Measurements from ENCODE around the gene TDRD15.

TDRD15 gene

GRCh38 chr2:21162615-21162878, 38.8 kb downstream of the TDRD15 start:
- CTCF ChIA-PET = no interaction called here
- Histone ChIP-seq H3K27ac (ENCODE audit: extremely low read depth, low read depth, low read length) (no peak overlapping the region), H3K4me1 (ENCODE audit: control insufficient read depth, insufficient read depth, low read length) (no peaks in the 10 kb centered on the region), H3K36me3 (ENCODE audit: control insufficient read depth in 2 of 2, insufficient read depth in 1 of 2, low read length in 2 of 2) (no peaks in the 10 kb centered on the region), H3K4me3 (ENCODE audit: low read depth, low read length) (no peak overlapping the region), H3K9me3 (ENCODE audit: control insufficient read depth, insufficient read depth, low read depth, low read length) (no peaks in the 10 kb centered on the region)
- POLR2A ChIA-PET = no interaction called here
- TF ChIP-seq ZNF2 (tag by site-specific recombination; IDR thresholded peaks at IDR 0.05) (no peak), INSM2 (tag by site-specific recombination; IDR thresholded peaks at IDR 0.05) (no peak), ZNF398 (tag by site-specific recombination; IDR thresholded peaks at IDR 0.05) (no peak), ZSCAN23 (tag by site-specific recombination; IDR thresholded peaks at IDR 0.05) (no peak), ZNF114 (tag by site-specific recombination; IDR thresholded peaks at IDR 0.05) (no peak), ZNF112 (tag by site-specific recombination; IDR thresholded peaks at IDR 0.05) (no peak), ZNF549 (tag by site-specific recombination; IDR thresholded peaks at IDR 0.05) (no peak), ZNF239 (tag by site-specific recombination; IDR thresholded peaks at IDR 0.05) (no peak), ZNF837 (tag by site-specific recombination; IDR thresholded peaks at IDR 0.05) (no peak), ZNF670 (tag by site-specific recombination; IDR thresholded peaks at IDR 0.05; ENCODE audit: low read depth) (no peak), ZNF510 (tag by site-specific recombination; IDR thresholded peaks at IDR 0.05; ENCODE audit: insufficient replicate concordance) (no peak)

GRCh38 chr2:21163213-21163612, 39.4 kb downstream of the TDRD15 start:
- Histone ChIP-seq H3K9me3 (ENCODE audit: control insufficient read depth, insufficient read depth, low read depth, low read length) (no peaks in the 10 kb centered on the region), H3K4me3 (ENCODE audit: low read depth, low read length) (no peak overlapping the region), H3K36me3 (ENCODE audit: control insufficient read depth in 2 of 2, insufficient read depth in 1 of 2, low read length in 2 of 2) (no peaks in the 10 kb centered on the region), H3K4me1 (ENCODE audit: control insufficient read depth, insufficient read depth, low read length) (no peaks in the 10 kb centered on the region), H3K27ac (ENCODE audit: extremely low read depth, low read depth, low read length) (no peak overlapping the region)
- CTCF ChIA-PET = no interaction called here
- POLR2A ChIA-PET = no interaction called here
- no peak for TF ChIP-seq ZSCAN5A (tag by site-specific recombination; IDR thresholded peaks at IDR 0.05)
- no peak for TF ChIP-seq ZNF488 (tag by site-specific recombination; IDR thresholded peaks at IDR 0.05)
- TF ChIP-seq ZNF350 (tag by site-specific recombination; IDR thresholded peaks at IDR 0.05) = no peak
- no peak for TF ChIP-seq ZNF292 (tag by site-specific recombination; IDR thresholded peaks at IDR 0.05; ENCODE audit: borderline replicate concordance, low read depth)
- no peak for TF ChIP-seq ZNF138 (tag by site-specific recombination; IDR thresholded peaks at IDR 0.05; ENCODE audit: borderline replicate concordance)
- no peak for TF ChIP-seq EGR2 (tag by site-specific recombination; IDR thresholded peaks at IDR 0.05; ENCODE audit: low read depth)
- TF ChIP-seq ZNF398 (tag by site-specific recombination; IDR thresholded peaks at IDR 0.05) = no peak
- TF ChIP-seq ZNF843 (tag by site-specific recombination; IDR thresholded peaks at IDR 0.05) = no peak
- TF ChIP-seq ZNF777 (tag by site-specific recombination; IDR thresholded peaks at IDR 0.05; ENCODE audit: borderline replicate concordance) = no peak
- TF ChIP-seq ZNF211 (tag by site-specific recombination; IDR thresholded peaks at IDR 0.05; ENCODE audit: low read depth) = no peak
- TF ChIP-seq PRDM2 (tag by site-specific recombination; IDR thresholded peaks at IDR 0.05; ENCODE audit: borderline replicate concordance) = no peak
- no peak for TF ChIP-seq ZNF521 (tag by site-specific recombination; IDR thresholded peaks at IDR 0.05)
- TF ChIP-seq ZNF426 (tag by site-specific recombination; IDR thresholded peaks at IDR 0.05) = no peak
